A549 treated with GW870086 at 1 μM for 4 hours (cell line): Measurements from ENCODE around the gene KCNK4. TPM values are rescaled to one million over a fixed set of nuclear protein-coding genes. Genes with fewer than 3 reads are reported as not detected.

ENCODE experiments used
- total RNA-seq: library from RNA; stranded (reverse); fragments of 200-300 nt; extraction: Qiagen RNA extraction; gene quantifications from 5 replicates; pipeline ENCODE4 v1.2.3, GENCODE V29; 2022; ENCODE audit warnings: low read depth

Gene KCNK4
- total RNA-seq, result 0.10 TPM in 1 of 5 replicates, not detected in the others

DNA sequence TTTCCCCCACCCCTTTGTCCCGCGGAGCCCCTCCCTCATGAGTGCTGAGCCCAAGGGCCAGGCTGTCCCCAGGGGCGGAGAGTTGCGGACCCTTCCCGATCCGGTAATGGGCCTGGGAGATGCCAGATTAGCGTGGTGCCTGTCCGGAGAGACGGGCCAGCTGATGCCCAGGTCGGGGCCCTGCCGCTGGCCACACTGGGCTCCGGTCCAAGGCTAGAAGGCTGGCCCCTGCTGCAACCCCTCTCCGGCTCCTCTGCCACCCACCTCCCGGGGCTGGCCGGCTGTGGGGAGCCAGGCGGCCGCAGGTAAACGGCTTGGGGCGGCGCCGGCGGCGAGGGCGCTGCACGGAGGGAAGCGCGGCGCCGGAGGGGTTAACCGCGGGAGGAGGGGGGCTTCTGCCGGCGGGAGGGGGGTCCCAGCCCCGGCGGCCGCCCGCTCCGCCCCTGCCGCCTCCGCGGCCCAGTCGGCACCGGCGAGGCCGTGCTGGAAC lies at the start of gene KCNK4:
Gene KCNK4, plus strand, starts transcription at position 41 of the 490 bp plus-strand sequence. CDS start 1,717 bp downstream, outside the sequence.

GRCh38 chr11:64246871-64247728 lies 44.0 kb upstream of the KCNK4 start, which contains the start of gene PPP1R14B:
TSS of gene PPP1R14B (minus strand) at chr11:64246943. CDS start at chr11:64246673, 270 bp downstream.

GRCh38 chr11:64251016-64251752 lies 39.9 kb upstream of the KCNK4 start, which contains the start of gene PLCB3:
TSS of gene PLCB3 (plus strand) at chr11:64251530. CDS start at chr11:64251650, 120 bp downstream.

GRCh38 chr11:64284048-64284961 lies 6.8 kb upstream of the KCNK4 start, which contains the start of gene BAD:
TSS of gene BAD (minus strand) at chr11:64284665. CDS start at chr11:64284368, 297 bp downstream.

GRCh38 chr11:64284962-64285884 lies 5.9 kb upstream of the KCNK4 start, which contains the start of gene GPR137:
TSS of gene GPR137 (plus strand) at chr11:64285848. CDS start at chr11:64286525, 677 bp downstream.

GRCh38 chr11:64299847-64300648 lies 8.9 kb downstream of the KCNK4 start, which contains the start of gene CATSPERZ:
TSS of gene CATSPERZ (plus strand) at chr11:64300358. CDS start at chr11:64300411, 53 bp downstream.

DNA sequence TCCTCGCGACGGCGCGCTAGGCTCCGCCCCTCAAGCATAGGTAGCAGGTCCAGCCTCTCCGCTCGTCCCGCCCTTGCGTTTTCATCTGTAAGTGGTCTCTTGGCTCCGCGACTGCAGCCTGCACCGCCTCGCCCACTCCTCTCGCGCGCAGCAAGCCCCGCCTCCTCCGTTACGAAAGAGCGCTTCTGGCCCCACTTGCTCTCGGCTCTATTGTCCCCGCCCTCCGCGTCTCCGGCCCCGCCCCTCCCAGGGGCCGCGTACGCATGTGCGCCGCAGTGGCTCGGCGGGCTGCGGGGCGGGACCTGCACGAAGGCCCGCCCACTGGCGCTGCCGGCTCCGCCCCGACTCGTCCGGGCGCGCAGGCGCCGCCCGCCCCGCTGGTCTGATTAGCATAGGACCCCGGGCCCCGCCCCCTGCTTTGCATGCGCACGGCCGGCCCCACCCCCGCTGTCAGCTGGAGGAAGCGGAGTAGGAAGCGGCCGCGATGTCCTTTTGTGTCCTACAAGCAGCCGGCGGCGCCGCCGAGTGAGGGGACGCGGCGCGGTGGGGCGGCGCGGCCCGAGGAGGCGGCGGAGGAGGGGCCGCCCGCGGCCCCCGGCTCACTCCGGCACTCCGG lies 14.1 kb downstream of the KCNK4 start, which contains the start of gene ESRRA:
Gene ESRRA, plus strand, starts transcription at position 450 of the 616 bp plus-strand sequence. CDS start 1,656 bp downstream, outside the sequence.

GRCh38 chr11:64317325-64317960 lies 26.3 kb downstream of the KCNK4 start, which contains the start of gene TRMT112:
TSS of gene TRMT112 (minus strand) at chr11:64317559. CDS start at chr11:64317526, 33 bp downstream.

DNA sequence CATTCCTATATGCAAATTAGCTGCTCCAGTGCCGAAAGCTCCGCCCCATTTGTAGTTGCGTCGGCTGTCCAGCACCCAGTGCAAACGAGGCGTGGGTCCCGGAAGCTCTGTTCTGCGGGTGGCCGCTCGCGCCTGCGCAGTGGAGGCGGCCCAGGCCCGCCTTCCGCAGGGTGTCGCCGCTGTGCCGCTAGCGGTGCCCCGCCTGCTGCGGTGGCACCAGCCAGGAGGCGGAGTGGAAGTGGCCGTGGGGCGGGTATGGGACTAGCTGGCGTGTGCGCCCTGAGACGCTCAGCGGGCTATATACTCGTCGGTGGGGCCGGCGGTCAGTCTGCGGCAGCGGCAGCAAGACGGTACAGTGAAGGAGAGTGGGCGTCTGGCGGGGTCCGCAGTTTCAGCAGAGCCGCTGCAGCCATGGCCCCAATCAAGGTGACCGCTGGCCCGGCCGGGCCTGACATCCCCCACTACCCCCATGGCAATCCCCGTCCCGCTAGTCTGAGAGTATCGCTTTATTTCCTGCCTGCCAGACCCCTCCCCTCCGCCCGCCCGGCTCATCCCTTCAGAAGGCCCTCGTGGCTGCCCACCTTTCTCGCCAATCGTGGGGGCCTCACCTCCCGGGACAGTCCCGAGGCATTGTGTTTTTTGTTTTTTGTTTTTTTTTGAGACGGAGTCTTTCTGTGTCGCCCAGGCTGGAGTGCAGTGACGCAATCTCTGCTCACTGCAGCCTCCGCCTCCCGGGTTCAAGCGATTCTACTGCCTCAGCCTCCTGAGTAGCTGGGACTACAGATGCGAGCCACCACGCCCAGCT lies 27.1 kb downstream of the KCNK4 start, which contains the start of gene PRDX5:
Gene PRDX5, plus strand, starts transcription at position 161 of the 805 bp plus-strand sequence. Its CDS starts 95 bp downstream, at position 256.

DNA sequence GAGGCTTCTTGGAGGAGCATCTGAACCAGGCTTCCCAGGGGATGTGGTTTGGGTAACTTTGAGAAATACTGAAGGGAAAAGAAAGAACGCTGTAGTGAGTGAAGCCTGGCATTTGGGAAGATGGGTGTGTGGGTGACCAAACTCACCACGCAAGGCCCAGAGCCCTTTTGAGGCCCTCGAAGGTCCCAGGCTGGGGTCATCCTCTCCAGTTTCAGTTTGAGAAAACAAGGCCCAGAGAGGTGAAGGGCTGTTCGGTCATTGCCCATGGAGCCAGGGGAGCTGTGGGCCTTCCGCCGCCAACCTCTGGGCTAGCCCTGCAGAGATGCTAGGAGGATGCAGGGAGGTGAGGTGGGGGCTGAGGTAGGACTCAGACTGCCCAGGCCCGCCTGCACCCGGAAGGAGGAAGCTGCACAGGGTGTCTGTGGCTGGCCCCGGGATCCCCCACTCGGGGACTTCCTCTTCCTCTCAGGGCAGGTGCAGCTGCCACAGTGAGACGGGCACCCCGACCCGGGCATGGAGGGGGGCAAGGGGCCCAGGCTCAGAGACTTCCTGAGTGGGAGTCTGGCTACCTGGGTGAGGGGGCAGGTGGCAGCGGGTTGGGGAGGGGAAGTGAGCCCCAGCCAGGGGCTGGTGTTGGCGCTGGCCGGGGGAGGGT lies 48.8 kb downstream of the KCNK4 start, which contains the start of gene CCDC88B:
Gene CCDC88B, plus strand, starts transcription at position 451 of the 655 bp plus-strand sequence. Its CDS starts 63 bp downstream, at position 514.

Other genes starting within 250 kb of the KCNK4 start
- 8.8 to 15.6 TPM (median 13.6 TPM) in 5 replicates for gene MACROD1, start 125.2 kb upstream of the KCNK4 start, total RNA-seq
- 226 to 259 TPM (median 251 TPM) in 5 replicates for gene STIP1, start 105.1 kb upstream of the KCNK4 start, total RNA-seq
- 0.64 to 3.3 TPM (median 1.0 TPM) in 5 replicates for gene FERMT3, start 84.6 kb upstream of the KCNK4 start, total RNA-seq
- gene TRPT1, start 65.1 kb upstream of the KCNK4 start, total RNA-seq, result 18.9 to 30.4 TPM (median 26.2 TPM) in 5 replicates
- 32.0 to 40.1 TPM (median 38.3 TPM) in 5 replicates for gene NUDT22, start 65.0 kb upstream of the KCNK4 start, total RNA-seq
- gene DNAJC4, start 60.8 kb upstream of the KCNK4 start, total RNA-seq, result 18.2 to 22.4 TPM (median 20.6 TPM) in 5 replicates
- gene VEGFB, start 56.7 kb upstream of the KCNK4 start, total RNA-seq, result 33.8 to 57.4 TPM (median 46.0 TPM) in 5 replicates
- 119 to 146 TPM (median 125 TPM) in 5 replicates for gene FKBP2, start 50.2 kb upstream of the KCNK4 start, total RNA-seq
- gene PPP1R14B, start 44.4 kb upstream of the KCNK4 start, total RNA-seq, result 224 to 393 TPM (median 363 TPM) in 5 replicates
- 13.5 to 23.1 TPM (median 19.9 TPM) in 5 replicates for gene PLCB3, start 39.8 kb upstream of the KCNK4 start, total RNA-seq
- 75.8 to 101 TPM (median 91.4 TPM) in 5 replicates for gene BAD, start 6.6 kb upstream of the KCNK4 start, total RNA-seq
- 29.2 to 45.0 TPM (median 43.8 TPM) in 5 replicates for gene GPR137, start 5.5 kb upstream of the KCNK4 start, total RNA-seq
- 1.2 to 3.8 TPM (median 2.4 TPM) in 5 replicates for gene CATSPERZ, start 9.1 kb downstream of the KCNK4 start, total RNA-seq
- 45.6 to 65.4 TPM (median 61.7 TPM) in 5 replicates for gene ESRRA, start 14.2 kb downstream of the KCNK4 start, total RNA-seq
- gene TRMT112, start 26.3 kb downstream of the KCNK4 start, total RNA-seq, result 397 to 452 TPM (median 419 TPM) in 5 replicates
- gene PRDX5, start 26.8 kb downstream of the KCNK4 start, total RNA-seq, result 390 to 487 TPM (median 447 TPM) in 5 replicates
- 10.0 to 12.0 TPM (median 10.1 TPM) in 5 replicates for gene CCDC88B, start 48.9 kb downstream of the KCNK4 start, total RNA-seq
- gene RPS6KA4, start 67.9 kb downstream of the KCNK4 start, total RNA-seq, result 48.3 to 69.4 TPM (median 60.8 TPM) in 5 replicates